Activated CD4-positive, alpha-beta T cell treated with anti-CD3 and anti-CD28 coated beads, Interleukin-10, Interleukin-2, amounts not matched to agents 100 ng/mL and 50 ng/mL, durations not matched to agents 16 hours and 8 hours (primary cell): ENCODE results near the gene ZNF672.
"Not testable (repeated sequence)": the region's sequence is repeated elsewhere in the genome, so short reads cannot be mapped to it uniquely, and the experiment has no call there.

ENCODE experiments used
- DNase-seq: peaks from one replicate; pipeline ENCODE4 v3.0.0-alpha.2; 2020

Gene ZNF672

GRCh38 chr1:248857201-248857600 lies 19.2 kb downstream of the ZNF672 start:
- no peak for DNase-seq

GRCh38 chr1:248857749-248858095 lies 19.7 kb downstream of the ZNF672 start:
- no peak for DNase-seq

- peak; percentile 56 for DNase-seq
These were observed 20.3 kb downstream of the ZNF672 start for GRCh38 chr1:248858096-248858890.

GRCh38 chr1:248858891-248859889 lies 21.2 kb downstream of the ZNF672 start, which contains the start of gene ZNF692:
TSS of gene ZNF692 (minus strand) at chr1:248859085. CDS start at chr1:248858309, 776 bp downstream.
- peak; percentile 98 for DNase-seq

- DNase-seq, result no peak
These were observed 22.0 kb downstream of the ZNF672 start for GRCh38 chr1:248860007-248860406.

- no peak for DNase-seq
These were observed 23.6 kb downstream of the ZNF672 start for GRCh38 chr1:248861616-248862015.

GRCh38 chr1:248862695-248862997 lies 24.6 kb downstream of the ZNF672 start:
- no peak for DNase-seq

GRCh38 chr1:248862998-248863881 lies 25.2 kb downstream of the ZNF672 start:
- peak; percentile 85 for DNase-seq

- DNase-seq, result no peak
These were observed 33.9 kb downstream of the ZNF672 start for GRCh38 chr1:248871837-248872401.

GRCh38 chr1:248872752-248873408 lies 34.9 kb downstream of the ZNF672 start:
- peak; percentile 71 for DNase-seq

- peak; percentile 95 for DNase-seq
These were observed 35.5 kb downstream of the ZNF672 start for GRCh38 chr1:248873409-248873992.

- peak; percentile 91 for DNase-seq
These were observed 36.0 kb downstream of the ZNF672 start for GRCh38 chr1:248873993-248874533.

GRCh38 chr1:248881261-248881660 lies 43.2 kb downstream of the ZNF672 start:
- no peak for DNase-seq

- not testable (repeated sequence) for DNase-seq
These were observed 44.4 kb downstream of the ZNF672 start for GRCh38 chr1:248882427-248882826.

- no peak for DNase-seq
These were observed 46.7 kb downstream of the ZNF672 start for GRCh38 chr1:248884632-248885295.

- DNase-seq, result no peak
These were observed 47.6 kb downstream of the ZNF672 start for GRCh38 chr1:248885646-248886045.

GRCh38 chr1:248886237-248886895 lies 48.3 kb downstream of the ZNF672 start:
- DNase-seq, result no peak

- DNase-seq, result not testable (repeated sequence)
These were observed 51.9 kb downstream of the ZNF672 start for GRCh38 chr1:248889914-248890243.

- DNase-seq, result no peak
These were observed 52.8 kb downstream of the ZNF672 start for GRCh38 chr1:248890549-248891498.
